Effector memory CD4-positive, alpha-beta T cell (primary cell): ENCODE data around the gene DTL.
"Not testable (repeated sequence)": the region's sequence is repeated elsewhere in the genome, so short reads cannot be mapped to it uniquely, and the experiment has no call there.

Source experiments
- DNase-seq, 3 donors: peaks; one replicate each; pipeline ENCODE4 v3.0.0-alpha.2; 2020
- H3K27ac ChIP-seq: 2 replicates; pipeline ENCODE4 v1.7.0; 2013; ENCODE audit warnings: mild to moderate bottlenecking, low read length, moderate library complexity; ENCODE audit not compliant: insufficient read depth, poor library complexity, severe bottlenecking
- H3K27me3 ChIP-seq: replicated peaks from 2 replicates; pipeline ENCODE4 v1.7.0; 2013; ENCODE audit warnings: mild to moderate bottlenecking, low read length; ENCODE audit not compliant: insufficient read depth, control insufficient read depth, poor library complexity, severe bottlenecking
- H3K36me3 ChIP-seq: 2 replicates; pipeline ENCODE4 v1.7.0; 2013; ENCODE audit warnings: mild to moderate bottlenecking, low read length, moderate library complexity; ENCODE audit not compliant: control insufficient read depth, insufficient read depth
- H3K4me1 ChIP-seq: 2 replicates; pipeline ENCODE4 v1.7.0; 2013; ENCODE audit warnings: low read length, mild to moderate bottlenecking; ENCODE audit not compliant: control insufficient read depth, insufficient read depth, poor library complexity, severe bottlenecking
- H3K4me3 ChIP-seq: 2 replicates; pipeline ENCODE4 v1.7.0; 2013; ENCODE audit warnings: low read length, low read depth, mild to moderate bottlenecking; ENCODE audit not compliant: insufficient read depth, poor library complexity, severe bottlenecking
- H3K9me3 ChIP-seq: 2 replicates; pipeline ENCODE4 v1.7.0; 2013; ENCODE audit warnings: mild to moderate bottlenecking, low read length, moderate library complexity; ENCODE audit not compliant: control insufficient read depth
- total RNA-seq, 3 donors: gene quantifications; one replicate each; lab custom pipeline; 2026; lab: John Stamatoyannopoulos, UW

The DTL gene
- total RNA-seq = 1.7 to 2.9 (median 2.9) reads per million in 3 donors

GRCh38 chr1:212035123-212035834 lies at the start of gene DTL, which contains the start of gene INTS7:
TSS of gene DTL (plus strand) at chr1:212035748. CDS start at chr1:212035891, 143 bp downstream.
TSS of gene INTS7 (minus strand) at chr1:212035557. CDS start at chr1:212035437, 120 bp downstream.
- no peaks in the 10 kb centered on the region for H3K9me3 ChIP-seq
- H3K36me3 ChIP-seq = no peaks in the 10 kb centered on the region
- H3K4me1 ChIP-seq = peaks cover 10% of the 10 kb centered on the region
- peak within 1 kb of the TSS; percentile 66 for H3K27ac ChIP-seq
- peak within 1 kb of the TSS; percentile 64 for H3K4me3 ChIP-seq
- H3K27me3 ChIP-seq = no peaks in the 10 kb centered on the region
- peak; percentile 96 to 98 (median 97) for DNase-seq

DNA sequence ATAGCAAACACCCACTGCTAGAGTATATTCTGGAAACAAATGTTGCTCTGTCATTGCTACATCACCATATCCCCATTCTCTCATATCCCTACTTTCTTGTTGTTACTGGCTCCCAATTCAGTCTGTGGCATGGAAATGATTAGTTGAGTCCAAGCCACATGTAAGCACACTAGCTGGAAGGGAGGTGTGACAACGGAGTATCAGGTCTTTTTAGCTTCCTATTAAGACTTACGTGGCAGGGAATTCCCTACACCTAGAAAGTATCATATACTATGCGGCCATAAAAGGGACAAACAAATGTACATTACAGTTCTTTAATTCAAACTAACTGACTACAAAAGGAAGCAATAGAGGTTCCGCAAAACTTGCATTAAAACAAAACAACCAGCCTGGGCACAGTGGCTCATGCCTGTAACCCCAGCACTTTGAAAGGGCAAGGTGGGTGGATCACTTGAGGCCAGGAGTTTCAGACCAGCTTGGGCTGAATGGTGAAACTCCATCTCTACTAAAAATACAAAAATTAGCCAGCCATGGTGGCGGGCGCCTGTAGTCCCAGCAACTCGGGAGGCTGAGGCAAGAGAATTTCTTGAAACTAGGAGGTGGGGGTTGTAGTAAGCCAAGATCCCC lies 48.8 kb upstream of the DTL start:
- Histone ChIP-seq H3K4me3 (no peak overlapping the region), H3K9me3 (no peaks in the 10 kb centered on the region), H3K36me3 (peaks cover 10% of the 10 kb centered on the region), H3K4me1 (no peaks in the 10 kb centered on the region), H3K27ac (no peak overlapping the region), H3K27me3 (no peaks in the 10 kb centered on the region)
- no peak for DNase-seq

- Histone ChIP-seq H3K36me3 (peaks cover 2% of the 10 kb centered on the region), H3K9me3 (no peaks in the 10 kb centered on the region), H3K27me3 (no peaks in the 10 kb centered on the region), H3K27ac (no peak overlapping the region), H3K4me1 (no peaks in the 10 kb centered on the region), H3K4me3 (no peak overlapping the region)
- DNase-seq = no peak
Observed at GRCh38 chr1:211991695-211992094, 43.9 kb upstream of the DTL start.

DNA sequence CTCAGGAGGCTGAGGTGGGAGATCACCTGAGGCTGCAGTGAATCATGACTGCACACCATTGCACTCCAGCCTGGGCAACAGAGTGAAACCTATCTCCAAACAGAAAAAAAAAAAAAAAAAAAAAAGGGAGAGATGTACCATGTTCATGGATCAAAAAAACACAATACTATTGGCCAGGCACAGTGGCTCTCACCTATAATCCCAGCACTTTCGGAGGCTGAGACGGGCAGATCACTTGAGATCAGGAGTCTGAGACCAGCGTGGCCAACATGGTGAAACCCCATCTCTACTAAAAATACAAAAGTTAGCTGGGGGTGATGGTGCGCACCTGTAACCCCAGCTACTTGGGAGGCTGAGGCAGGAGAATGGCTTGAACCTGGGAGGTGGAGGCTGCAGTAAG lies 38.1 kb upstream of the DTL start:
- not testable (repeated sequence) for DNase-seq

DNA sequence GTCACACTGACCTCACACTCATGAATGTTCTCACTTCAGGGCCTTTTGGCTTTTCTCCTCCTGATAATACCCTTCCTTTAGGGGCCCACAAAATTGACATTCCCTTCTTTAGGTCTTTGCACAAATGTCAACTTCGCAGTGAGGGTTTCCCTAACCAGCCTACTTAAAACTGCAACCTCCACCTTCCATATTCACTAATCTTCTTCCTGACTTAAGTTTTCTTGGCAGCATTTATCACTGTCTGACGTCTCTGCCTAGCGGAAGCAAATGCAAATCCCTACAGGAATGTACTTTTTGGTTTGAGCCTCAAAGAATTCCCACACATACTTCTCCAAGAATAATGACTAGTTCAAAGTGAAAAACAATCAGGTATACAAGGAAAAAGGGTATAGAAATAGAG lies 33.0 kb upstream of the DTL start:
- DNase-seq = no peak
- H3K9me3 ChIP-seq = no peaks in the 10 kb centered on the region
- no peak overlapping the region for H3K4me3 ChIP-seq
- no peaks in the 10 kb centered on the region for H3K4me1 ChIP-seq
- H3K27ac ChIP-seq = no peak overlapping the region
- H3K27me3 ChIP-seq = no peaks in the 10 kb centered on the region
- H3K36me3 ChIP-seq = peaks cover 4% of the 10 kb centered on the region

More for the DNA sequence above, 38.1 kb upstream of the DTL start:
- H3K27me3 ChIP-seq, H3K4me1 ChIP-seq, H3K9me3 ChIP-seq, H3K4me3 ChIP-seq, H3K27ac ChIP-seq, H3K36me3 ChIP-seq: not testable (repeated sequence)

GRCh38 chr1:212004895-212005608 lies 30.5 kb upstream of the DTL start:
- Histone ChIP-seq H3K36me3 (peaks cover 4% of the 10 kb centered on the region), H3K9me3 (no peaks in the 10 kb centered on the region), H3K27me3 (no peaks in the 10 kb centered on the region), H3K4me1 (no peaks in the 10 kb centered on the region), H3K4me3 (no peak overlapping the region), H3K27ac (no peak overlapping the region)
- no peak for DNase-seq

DNA sequence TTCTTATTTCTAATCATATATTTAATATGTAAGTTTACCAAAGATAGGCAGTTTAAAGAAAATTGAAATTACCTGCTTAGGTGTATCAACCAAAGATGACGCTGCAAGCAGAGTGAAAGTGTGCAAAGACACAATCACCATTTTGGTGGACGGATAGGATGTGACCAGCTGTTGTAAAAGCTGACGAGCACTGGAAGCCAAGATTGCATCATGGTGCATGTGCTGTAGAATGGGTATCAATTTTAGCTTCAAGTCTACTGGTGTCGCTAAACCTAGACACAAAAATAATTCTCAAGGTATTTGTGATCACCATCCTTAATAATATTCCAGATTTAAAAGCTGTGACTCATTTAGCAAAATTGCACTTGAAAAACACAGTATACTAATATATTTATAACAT lies 28.4 kb upstream of the DTL start:
- no peaks in the 10 kb centered on the region for H3K4me1 ChIP-seq
- no peak for DNase-seq
- peaks cover 4% of the 10 kb centered on the region for H3K36me3 ChIP-seq
- no peak overlapping the region for H3K4me3 ChIP-seq
- no peaks in the 10 kb centered on the region for H3K27me3 ChIP-seq
- no peaks in the 10 kb centered on the region for H3K9me3 ChIP-seq
- H3K27ac ChIP-seq = no peak overlapping the region

DNA sequence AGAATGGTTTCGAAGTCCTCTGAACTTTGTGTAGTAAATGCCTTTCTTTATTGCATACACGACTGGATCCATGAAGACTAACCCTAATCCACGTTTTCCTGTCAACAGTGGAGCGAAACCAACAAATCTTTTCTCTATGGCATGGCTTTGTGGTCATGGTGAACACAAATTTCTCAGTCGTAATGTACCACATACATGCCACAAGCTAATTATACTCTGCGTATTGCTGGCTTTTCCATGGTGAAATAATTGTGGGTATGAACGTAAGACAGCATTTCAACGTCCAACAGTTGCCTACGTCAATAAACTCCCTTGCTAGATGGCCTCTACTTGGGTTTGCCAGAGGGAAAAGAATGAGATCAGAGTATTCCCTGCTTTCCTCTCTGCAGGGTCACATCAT lies 27.7 kb upstream of the DTL start:
- Histone ChIP-seq H3K36me3 (peaks cover 4% of the 10 kb centered on the region), H3K27me3 (no peaks in the 10 kb centered on the region), H3K4me3 (no peak overlapping the region), H3K27ac (no peak overlapping the region), H3K4me1 (no peaks in the 10 kb centered on the region), H3K9me3 (no peaks in the 10 kb centered on the region)
- DNase-seq = no peak

DNA sequence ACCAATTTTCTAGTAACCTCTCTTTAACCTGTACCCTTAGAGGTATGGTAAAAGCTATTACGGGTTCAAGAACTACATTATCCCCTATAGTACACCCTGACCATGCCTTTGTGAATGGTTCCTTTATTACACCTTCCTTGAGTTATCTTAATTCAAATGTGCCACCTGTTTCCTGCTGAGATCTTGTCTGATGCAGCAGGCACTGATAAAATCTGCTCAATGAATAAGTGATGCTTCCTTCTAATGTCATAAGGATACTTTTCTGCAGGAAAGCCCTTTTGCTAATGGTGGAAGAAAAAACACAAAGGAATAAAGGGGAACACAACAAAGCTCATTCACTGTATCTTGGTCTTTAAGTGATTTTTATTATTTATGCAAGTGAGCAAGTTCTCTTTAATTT lies 26.0 kb upstream of the DTL start:
- Histone ChIP-seq H3K4me1 (no peaks in the 10 kb centered on the region), H3K27ac (no peak overlapping the region), H3K9me3 (no peaks in the 10 kb centered on the region), H3K36me3 (peaks cover 4% of the 10 kb centered on the region), H3K4me3 (no peak overlapping the region), H3K27me3 (no peaks in the 10 kb centered on the region)
- DNase-seq = no peak

DNA sequence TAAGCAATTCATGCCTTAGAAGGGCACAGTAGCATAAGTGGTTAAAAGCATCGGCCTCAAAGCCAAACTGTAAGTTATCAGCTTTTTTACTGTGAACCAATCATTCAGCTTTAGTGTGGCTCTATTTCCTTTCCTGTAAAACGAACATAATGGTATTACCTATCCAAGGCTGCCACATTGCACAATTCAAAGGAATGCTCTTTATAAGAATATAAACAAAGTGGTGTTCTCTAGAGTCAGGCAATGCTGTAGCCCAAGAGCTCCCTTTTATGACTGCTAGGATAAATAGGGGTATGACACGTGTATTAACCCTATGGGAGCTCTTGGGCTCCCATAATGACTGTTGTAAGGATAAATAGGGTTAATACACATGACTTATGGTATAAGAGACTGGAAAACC lies 25.5 kb upstream of the DTL start:
- H3K27me3 ChIP-seq = no peaks in the 10 kb centered on the region
- H3K4me1 ChIP-seq = no peaks in the 10 kb centered on the region
- no peak overlapping the region for H3K4me3 ChIP-seq
- no peak overlapping the region for H3K27ac ChIP-seq
- peaks cover 4% of the 10 kb centered on the region for H3K36me3 ChIP-seq
- no peak for DNase-seq
- no peaks in the 10 kb centered on the region for H3K9me3 ChIP-seq
